SK-N-MC (cell line): ENCODE results near the gene SPOCD1.
A peak's percentile ranks its signal among the peaks of the same experiment; 100 is the strongest.

Experiments
- DNase-seq: peaks from one replicate; pipeline ENCODE4 v3.0.0-alpha.2; 2011; ENCODE audit warnings: low read depth, low spot score
- H3K27ac ChIP-seq: fragments of 200-600 bp; sonication (generic); 2 replicates; pipeline ENCODE4 v1.5.1; 2016; ENCODE audit warnings: mixed run types
- H3K36me3 ChIP-seq: fragments of 200-600 bp; sonication (generic); 2 replicates; pipeline ENCODE4 v1.6.1; 2017; ENCODE audit warnings: antibody characterized with exemption, low read length, mixed read lengths; ENCODE audit not compliant: insufficient read depth
- H3K4me3 ChIP-seq: fragments of 200-600 bp; sonication (generic); 2 replicates; pipeline ENCODE4 v1.5.1; 2016
- H3K9ac ChIP-seq: fragments of 200-600 bp; sonication (generic); 2 replicates; pipeline ENCODE4 v1.8.0; 2017; ENCODE audit warnings: mixed run types, mixed read lengths; ENCODE audit not compliant: insufficient read length
- H3K9me3 ChIP-seq: fragments of 200-600 bp; sonication (generic); 2 replicates; pipeline ENCODE4 v1.6.1; 2017; ENCODE audit warnings: low read depth, mild to moderate bottlenecking, antibody characterized with exemption, low read length, moderate library complexity, mixed read lengths
- EZH2 ChIP-seq: fragments of 200-600 bp; sonication (generic); IDR thresholded peaks from one replicate; pipeline ENCODE4 v1.6.1; 2017; ENCODE audit warnings: antibody characterized with exemption
- FOXP2 ChIP-seq: optimal IDR thresholded peaks from 2 replicates; pipeline ENCODE3; 2011; ENCODE audit warnings: mild to moderate bottlenecking, moderate library complexity; ENCODE audit not compliant: insufficient read depth; ENCODE audit errors: extremely low read length, control extremely low read depth
- POLR2AphosphoS5 ChIP-seq: IDR thresholded peaks from 2 replicates; pipeline ENCODE4 v1.6.1; 2012; ENCODE audit warnings: mild to moderate bottlenecking, low read depth, low read length, borderline replicate concordance

The SPOCD1 gene

GRCh38 chr1:31782421-31783410 lies 33.1 kb downstream of the SPOCD1 start:
- no peak for TF ChIP-seq EZH2
- TF ChIP-seq FOXP2, result no peak
- TF ChIP-seq POLR2AphosphoS5, result no peak
- no peaks in the 10 kb centered on the region for H3K9me3 ChIP-seq
- no peak overlapping the region for H3K9ac ChIP-seq
- DNase-seq, result no peak
- H3K36me3 ChIP-seq, result no peaks in the 10 kb centered on the region
- peak overlapping the region; percentile 9; the same call in 1 of the 2 replicates for H3K4me3 ChIP-seq
- peak overlapping the region; percentile 75 for H3K27ac ChIP-seq

GRCh38 chr1:31781756-31782371 lies 34.0 kb downstream of the SPOCD1 start:
- Histone ChIP-seq H3K9me3 (no peaks in the 10 kb centered on the region), H3K9ac (no peak overlapping the region), H3K27ac (peak overlapping the region; percentile 75; the same call in 1 of the 2 replicates), H3K36me3 (no peaks in the 10 kb centered on the region), H3K4me3 (no peak overlapping the region)
- TF ChIP-seq EZH2, result no peak
- TF ChIP-seq POLR2AphosphoS5, result no peak
- no peak for TF ChIP-seq FOXP2
- DNase-seq, result no peak

GRCh38 chr1:31781138-31781755 lies 34.6 kb downstream of the SPOCD1 start:
- DNase-seq, result no peak
- no peaks in the 10 kb centered on the region for H3K9me3 ChIP-seq
- no peaks in the 10 kb centered on the region for H3K36me3 ChIP-seq
- TF ChIP-seq EZH2, result no peak
- TF ChIP-seq POLR2AphosphoS5, result no peak
- TF ChIP-seq FOXP2, result no peak
- no peak overlapping the region for H3K27ac ChIP-seq
- H3K9ac ChIP-seq, result no peak overlapping the region
- no peak overlapping the region for H3K4me3 ChIP-seq

- H3K4me3 ChIP-seq, result no peak overlapping the region
- H3K9ac ChIP-seq, result no peak overlapping the region
- H3K36me3 ChIP-seq, result no peaks in the 10 kb centered on the region
- TF ChIP-seq POLR2AphosphoS5, result no peak
- TF ChIP-seq FOXP2, result no peak
- TF ChIP-seq EZH2, result no peak
- DNase-seq, result no peak
- no peak overlapping the region for H3K27ac ChIP-seq
- no peaks in the 10 kb centered on the region for H3K9me3 ChIP-seq
Observed at GRCh38 chr1:31780632-31781031, 35.2 kb downstream of the SPOCD1 start.

- Histone ChIP-seq H3K27ac (peak overlapping the region; percentile 33; the same call in 1 of the 2 replicates), H3K36me3 (no peaks in the 10 kb centered on the region), H3K9ac (no peak overlapping the region), H3K4me3 (no peak overlapping the region), H3K9me3 (no peaks in the 10 kb centered on the region)
- TF ChIP-seq FOXP2, result no peak
- DNase-seq, result no peak
Observed at GRCh38 chr1:31779687-31780086, 36.1 kb downstream of the SPOCD1 start.

GRCh38 chr1:31778763-31779488 lies 36.9 kb downstream of the SPOCD1 start:
- no peak overlapping the region for H3K4me3 ChIP-seq
- no peak overlapping the region for H3K9ac ChIP-seq
- TF ChIP-seq FOXP2, result no peak
- TF ChIP-seq POLR2AphosphoS5, result no peak
- TF ChIP-seq EZH2, result no peak
- no peak overlapping the region for H3K27ac ChIP-seq
- H3K9me3 ChIP-seq, result no peaks in the 10 kb centered on the region
- H3K36me3 ChIP-seq, result no peaks in the 10 kb centered on the region
- no peak for DNase-seq

GRCh38 chr1:31776516-31776915 lies 39.3 kb downstream of the SPOCD1 start:
- DNase-seq, result no peak
- Histone ChIP-seq H3K36me3 (no peaks in the 10 kb centered on the region), H3K27ac (no peak overlapping the region), H3K9ac (no peak overlapping the region), H3K9me3 (no peaks in the 10 kb centered on the region), H3K4me3 (no peak overlapping the region)
- TF ChIP-seq POLR2AphosphoS5, result no peak
- TF ChIP-seq FOXP2, result no peak
- no peak for TF ChIP-seq EZH2
